Nephron (organoid): Measurements from ENCODE around the gene GPHA2.
A peak's percentile ranks its signal among the peaks of the same experiment; 100 is the strongest.

Source experiments
- H3K27ac Mint-ChIP-seq, 3 experiments: 2 replicates each; pipeline ENCODE4 v1.8.0; 2020; ENCODE audit warnings: mixed read lengths in 3 of 3, mild to moderate bottlenecking in 2 of 3, moderate library complexity in 1 of 3
- H3K27me3 Mint-ChIP-seq: 2 replicates; pipeline ENCODE4 v1.8.0; 2021; ENCODE audit warnings: low read depth, mild to moderate bottlenecking, moderate library complexity, mixed read lengths
- H3K36me3 Mint-ChIP-seq: 2 replicates; pipeline ENCODE4 v1.8.0; 2020; ENCODE audit warnings: low read depth, mixed read lengths
- H3K4me1 Mint-ChIP-seq: 2 replicates; pipeline ENCODE4 v1.8.0; 2020; ENCODE audit warnings: mixed read lengths
- H3K4me3 Mint-ChIP-seq, 3 experiments: 2 replicates each; pipeline ENCODE4 v1.8.0; 2020; ENCODE audit warnings: mild to moderate bottlenecking in 3 of 3, mixed read lengths in 3 of 3, moderate library complexity in 2 of 3
- H3K9me3 Mint-ChIP-seq: 2 replicates; pipeline ENCODE4 v1.8.0; 2020; ENCODE audit warnings: mixed read lengths
- TF ChIP-seq, protein P1 (sequence below), 3 experiments: fragments of 200-600 bp; sonication (generic); IDR thresholded peaks; one replicate each; pipeline ENCODE4 v1.5.0; 2021; ENCODE audit warnings: antibody characterized with exemption in 3 of 3; ENCODE audit not compliant: unreplicated experiment in 3 of 3

The GPHA2 gene

GRCh38 chr11:64921384-64921783, 14.3 kb downstream of the GPHA2 start:
- H3K27me3 Mint-ChIP-seq: no peaks in the 10 kb centered on the region
- H3K36me3 Mint-ChIP-seq: no peaks in the 10 kb centered on the region

DNA sequence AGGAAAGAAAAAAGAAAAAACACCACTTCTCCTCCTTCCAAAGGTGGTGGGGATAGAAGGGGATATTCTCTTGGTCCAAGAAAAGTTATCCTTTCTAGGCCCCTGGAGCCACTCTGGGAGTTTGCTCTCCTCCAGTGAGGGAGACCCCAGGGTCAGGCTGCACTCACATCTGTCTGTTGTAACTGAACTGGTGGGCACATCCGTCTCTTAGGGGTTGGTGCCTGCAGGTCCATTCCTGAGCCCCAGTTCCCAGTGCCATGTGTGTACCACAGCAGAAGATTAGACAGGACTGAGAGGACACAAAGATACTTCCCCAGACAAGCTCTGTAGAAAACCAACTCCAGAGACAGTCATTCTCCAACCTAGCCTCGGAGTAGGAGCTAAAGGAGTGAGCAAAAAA, 15.6 kb downstream of the GPHA2 start:
- no peaks in the 10 kb centered on the region for H3K36me3 Mint-ChIP-seq
- H3K4me1 Mint-ChIP-seq: peaks cover 22% of the 10 kb centered on the region
- TF ChIP-seq, protein P1, sequence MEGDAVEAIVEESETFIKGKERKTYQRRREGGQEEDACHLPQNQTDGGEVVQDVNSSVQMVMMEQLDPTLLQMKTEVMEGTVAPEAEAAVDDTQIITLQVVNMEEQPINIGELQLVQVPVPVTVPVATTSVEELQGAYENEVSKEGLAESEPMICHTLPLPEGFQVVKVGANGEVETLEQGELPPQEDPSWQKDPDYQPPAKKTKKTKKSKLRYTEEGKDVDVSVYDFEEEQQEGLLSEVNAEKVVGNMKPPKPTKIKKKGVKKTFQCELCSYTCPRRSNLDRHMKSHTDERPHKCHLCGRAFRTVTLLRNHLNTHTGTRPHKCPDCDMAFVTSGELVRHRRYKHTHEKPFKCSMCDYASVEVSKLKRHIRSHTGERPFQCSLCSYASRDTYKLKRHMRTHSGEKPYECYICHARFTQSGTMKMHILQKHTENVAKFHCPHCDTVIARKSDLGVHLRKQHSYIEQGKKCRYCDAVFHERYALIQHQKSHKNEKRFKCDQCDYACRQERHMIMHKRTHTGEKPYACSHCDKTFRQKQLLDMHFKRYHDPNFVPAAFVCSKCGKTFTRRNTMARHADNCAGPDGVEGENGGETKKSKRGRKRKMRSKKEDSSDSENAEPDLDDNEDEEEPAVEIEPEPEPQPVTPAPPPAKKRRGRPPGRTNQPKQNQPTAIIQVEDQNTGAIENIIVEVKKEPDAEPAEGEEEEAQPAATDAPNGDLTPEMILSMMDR (IDR thresholded peaks at IDR 0.05; ENCODE audit: unreplicated experiment in 3 of 3): no peak
- no peaks in the 10 kb centered on the region for H3K27me3 Mint-ChIP-seq
- H3K27ac Mint-ChIP-seq: peak overlapping the region in 1 of 3 experiments; percentile 67
- no peaks in the 10 kb centered on the region for H3K9me3 Mint-ChIP-seq
- H3K4me3 Mint-ChIP-seq: no peak overlapping the region

More at GRCh38 chr11:64921384-64921783, 14.3 kb downstream of the GPHA2 start:
- no peaks in the 10 kb centered on the region for H3K9me3 Mint-ChIP-seq
- TF ChIP-seq, protein P1 (IDR thresholded peaks at IDR 0.05; ENCODE audit: unreplicated experiment in 3 of 3): no peak
- H3K4me1 Mint-ChIP-seq: peaks cover 22% of the 10 kb centered on the region
- H3K4me3 Mint-ChIP-seq: peak overlapping the region in 2 of 3 experiments; percentile 47 to 67
- peak overlapping the region in 1 of 3 experiments; percentile 39 for H3K27ac Mint-ChIP-seq

DNA sequence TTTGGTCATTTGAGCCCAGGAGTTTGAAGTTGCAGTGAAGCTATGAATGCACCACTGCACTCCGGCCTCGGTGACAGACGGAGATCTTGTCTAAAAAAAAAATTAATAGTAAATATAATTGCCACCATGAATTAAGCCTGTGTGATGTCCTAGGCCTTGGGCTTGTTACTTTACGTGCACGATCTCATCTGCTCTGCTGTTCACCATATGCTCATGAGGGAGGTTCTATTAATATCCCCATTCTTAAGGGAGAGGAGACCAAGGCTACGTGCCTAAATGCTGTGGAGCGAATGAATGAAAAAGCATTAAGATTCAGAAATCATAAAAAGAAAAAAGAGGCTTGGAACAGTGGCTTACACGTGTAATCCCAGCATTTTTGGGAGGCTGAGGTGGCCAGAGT, 16.1 kb downstream of the GPHA2 start:
- Mint-ChIP-seq H3K27ac (peak overlapping the region in 2 of 3 experiments; percentile 26 to 67), H3K4me3 (peak overlapping the region in 2 of 3 experiments; percentile 18 to 44), H3K27me3 (no peaks in the 10 kb centered on the region), H3K36me3 (peaks cover 1% of the 10 kb centered on the region), H3K9me3 (no peaks in the 10 kb centered on the region), H3K4me1 (peaks cover 22% of the 10 kb centered on the region)
- TF ChIP-seq, protein P1 (IDR thresholded peaks at IDR 0.05; ENCODE audit: unreplicated experiment in 3 of 3): no peak

GRCh38 chr11:64918017-64918416, 17.7 kb downstream of the GPHA2 start:
- Mint-ChIP-seq H3K4me3 (peak overlapping the region; percentile 90 to 92 (median 91)), H3K36me3 (peaks cover 8% of the 10 kb centered on the region), H3K4me1 (peaks cover 15% of the 10 kb centered on the region), H3K27me3 (no peaks in the 10 kb centered on the region), H3K27ac (peak overlapping the region; percentile 98 to 99 (median 99)), H3K9me3 (no peaks in the 10 kb centered on the region)
- TF ChIP-seq, protein P1 (IDR thresholded peaks at IDR 0.05; ENCODE audit: unreplicated experiment in 3 of 3): peak in 2 of 3 experiments; percentile 10 to 17

GRCh38 chr11:64917663-64917995, 18.1 kb downstream of the GPHA2 start:
- Mint-ChIP-seq H3K9me3 (no peaks in the 10 kb centered on the region), H3K4me3 (peak overlapping the region; percentile 90 to 92 (median 91)), H3K27ac (peak overlapping the region; percentile 98 to 99 (median 99)), H3K36me3 (peaks cover 8% of the 10 kb centered on the region), H3K4me1 (peaks cover 15% of the 10 kb centered on the region), H3K27me3 (no peaks in the 10 kb centered on the region)
- TF ChIP-seq, protein P1 (IDR thresholded peaks at IDR 0.05; ENCODE audit: unreplicated experiment in 3 of 3): no peak
